Cardiac muscle cell (in vitro differentiated cells and primary cell): ENCODE measurements around the gene THRSP. TPM values are rescaled to one million over a fixed set of nuclear protein-coding genes. Genes with fewer than 3 reads are reported as not detected.

Source experiments
- DNase-seq, 2 donors: peaks; one replicate each; pipeline versions ENCODE4 v3.0.0 to v3.0.0-alpha.2; 2010 to 2017; ENCODE audit warnings: low read depth in 1 of 2, low spot score in 1 of 2
- H3K27ac ChIP-seq: fragments of 200-600 bp; sonication (generic); 2 replicates; pipeline ENCODE4 v1.5.1; 2016
- H3K27me3 ChIP-seq: fragments of 200-600 bp; sonication (generic); 2 replicates; pipeline ENCODE4 v1.6.0; 2016; ENCODE audit warnings: control low read depth
- H3K36me3 ChIP-seq: fragments of 200-600 bp; sonication (generic); 2 replicates; pipeline ENCODE4 v1.5.1; 2016; ENCODE audit warnings: control low read depth
- H3K4me1 ChIP-seq: fragments of 200-600 bp; sonication (generic); 2 replicates; pipeline ENCODE4 v1.8.1; 2017; ENCODE audit warnings: low read depth, mild to moderate bottlenecking, mixed run types
- H3K4me3 ChIP-seq: fragments of 200-600 bp; sonication (generic); 2 replicates; pipeline ENCODE4 v1.5.1; 2016; ENCODE audit warnings: mild to moderate bottlenecking
- H3K9me3 ChIP-seq: fragments of 200-600 bp; sonication (generic); 2 replicates; pipeline ENCODE4 v1.5.1; 2017; ENCODE audit warnings: low read depth, mild to moderate bottlenecking, control low read depth
- CTCF ChIP-seq: IDR thresholded peaks from 2 replicates; pipeline ENCODE4 v1.5.1; 2012; ENCODE audit warnings: low read depth, mild to moderate bottlenecking, low read length
- polyA plus RNA-seq: library from polyadenylated mRNA; unstranded; fragments of >200 nt; fragmentation: Nextera tagmentation; extraction: Ambion mirVana; gene quantifications from 2 replicates; pipeline ENCODE4 v1.2.1, GENCODE V29; 2016
- total RNA-seq: library from RNA; depleted of rRNA; stranded (reverse); fragments of >200 nt; gene quantifications from 2 replicates; pipeline ENCODE4 v1.2.3, GENCODE V29; 2016

THRSP gene
- total and polyA plus RNA-seq, 2 experiments from 2014 or later, result not detected

- Histone ChIP-seq H3K27ac (no peak overlapping the region), H3K36me3 (no peaks in the 10 kb centered on the region), H3K4me1 (peaks cover 4% of the 10 kb centered on the region), H3K4me3 (no peak overlapping the region), H3K27me3 (no peaks in the 10 kb centered on the region), H3K9me3 (no peaks in the 10 kb centered on the region)
- peak; percentile 76 to 84 for DNase-seq
- TF ChIP-seq CTCF, result peak; percentile 99
Measured at GRCh38 chr11:78045851-78046485, 17.7 kb upstream of the THRSP start.

- no peak for TF ChIP-seq CTCF
- Histone ChIP-seq H3K36me3 (no peaks in the 10 kb centered on the region), H3K4me3 (no peak overlapping the region), H3K27me3 (no peaks in the 10 kb centered on the region), H3K9me3 (no peaks in the 10 kb centered on the region), H3K4me1 (peaks cover 8% of the 10 kb centered on the region), H3K27ac (no peak overlapping the region)
- DNase-seq, result no peak
Measured at GRCh38 chr11:78046486-78046854, 17.2 kb upstream of the THRSP start.

GRCh38 chr11:78048561-78048960, 15.1 kb upstream of the THRSP start:
- no peak overlapping the region for H3K27ac ChIP-seq
- peaks cover 10% of the 10 kb centered on the region for H3K4me1 ChIP-seq
- H3K4me3 ChIP-seq, result no peak overlapping the region
- no peaks in the 10 kb centered on the region for H3K27me3 ChIP-seq
- H3K36me3 ChIP-seq, result no peaks in the 10 kb centered on the region
- TF ChIP-seq CTCF, result no peak
- H3K9me3 ChIP-seq, result no peaks in the 10 kb centered on the region
- no peak for DNase-seq

GRCh38 chr11:78049348-78049747, 14.3 kb upstream of the THRSP start:
- no peaks in the 10 kb centered on the region for H3K9me3 ChIP-seq
- H3K36me3 ChIP-seq, result no peaks in the 10 kb centered on the region
- no peaks in the 10 kb centered on the region for H3K27me3 ChIP-seq
- TF ChIP-seq CTCF, result no peak
- no peak overlapping the region for H3K27ac ChIP-seq
- peaks cover 10% of the 10 kb centered on the region for H3K4me1 ChIP-seq
- no peak overlapping the region for H3K4me3 ChIP-seq
- DNase-seq, result no peak

- TF ChIP-seq CTCF, result no peak
- Histone ChIP-seq H3K9me3 (no peaks in the 10 kb centered on the region), H3K4me1 (peaks cover 6% of the 10 kb centered on the region), H3K4me3 (no peak overlapping the region), H3K36me3 (no peaks in the 10 kb centered on the region), H3K27me3 (no peaks in the 10 kb centered on the region), H3K27ac (peak overlapping the region; percentile 4)
- peak in 1 of 2 donors; percentile 84 for DNase-seq
Measured at GRCh38 chr11:78050964-78051831, 12.5 kb upstream of the THRSP start.
